H4 (cell line): ENCODE data around the gene PDZD2. TPM values are rescaled to one million over a fixed set of nuclear protein-coding genes. Genes with fewer than 3 reads are reported as not detected.
A peak's percentile ranks its signal among the peaks of the same experiment; 100 is the strongest.

Source experiments
- DNase-seq: peaks from one replicate; pipeline ENCODE4 v3.0.0-alpha.2; 2015; ENCODE audit warnings: low spot score
- total RNA-seq: library from RNA; depleted of rRNA; stranded (reverse); fragments of >200 nt; shearing (Covaris generic); gene quantifications from 2 replicates; pipeline ENCODE4 v1.2.3, GENCODE V29; 2014

Gene PDZD2
- total RNA-seq, 1 experiment from 2014 or later = 1.2 TPM

GRCh38 chr5:31638345-31638744 is 586 bp upstream of the PDZD2 start:
- DNase-seq = no peak

GRCh38 chr5:31639481-31640411 is 815 bp downstream of the PDZD2 start:
- no peak for DNase-seq

GRCh38 chr5:31640573-31640972 is 1.6 kb downstream of the PDZD2 start:
- DNase-seq = no peak

GRCh38 chr5:31641059-31641458 is 2.1 kb downstream of the PDZD2 start:
- DNase-seq = no peak

GRCh38 chr5:31641575-31641974 is 2.6 kb downstream of the PDZD2 start:
- DNase-seq = no peak

- DNase-seq = no peak
Observed at GRCh38 chr5:31645420-31646081, 6.6 kb downstream of the PDZD2 start.

- no peak for DNase-seq
Observed at GRCh38 chr5:31648326-31648725, 9.4 kb downstream of the PDZD2 start.

GRCh38 chr5:31651241-31651640 is 12.3 kb downstream of the PDZD2 start:
- no peak for DNase-seq

- no peak for DNase-seq
Observed at GRCh38 chr5:31655491-31655890, 16.6 kb downstream of the PDZD2 start.

GRCh38 chr5:31656806-31657205 is 17.9 kb downstream of the PDZD2 start:
- no peak for DNase-seq

GRCh38 chr5:31657315-31657979 is 18.5 kb downstream of the PDZD2 start:
- DNase-seq = no peak

GRCh38 chr5:31661257-31661656 is 22.3 kb downstream of the PDZD2 start:
- DNase-seq = no peak

GRCh38 chr5:31663519-31663918 is 24.6 kb downstream of the PDZD2 start:
- DNase-seq = peak; percentile 37

- DNase-seq = peak; percentile 77
Observed at GRCh38 chr5:31664566-31664965, 25.6 kb downstream of the PDZD2 start.

GRCh38 chr5:31671339-31671741 is 32.4 kb downstream of the PDZD2 start:
- DNase-seq = no peak

GRCh38 chr5:31674371-31674951 is 35.5 kb downstream of the PDZD2 start:
- DNase-seq = no peak

GRCh38 chr5:31675472-31675871 is 36.5 kb downstream of the PDZD2 start:
- DNase-seq = no peak

- DNase-seq = no peak
Observed at GRCh38 chr5:31678180-31678579, 39.2 kb downstream of the PDZD2 start.

GRCh38 chr5:31680528-31680927 is 41.6 kb downstream of the PDZD2 start:
- no peak for DNase-seq

- no peak for DNase-seq
Observed at GRCh38 chr5:31682025-31682424, 43.1 kb downstream of the PDZD2 start.

GRCh38 chr5:31682851-31683250 is 43.9 kb downstream of the PDZD2 start:
- DNase-seq = no peak

- DNase-seq = no peak
Observed at GRCh38 chr5:31688515-31689092, 49.7 kb downstream of the PDZD2 start.
